Body of pancreas (tissue), 4 donors: ENCODE measurements around the gene RTP4. TPM values are rescaled to one million over a fixed set of nuclear protein-coding genes. Genes with fewer than 3 reads are reported as not detected.
A peak's percentile ranks its signal among the peaks of the same experiment; 100 is the strongest.

Experiments used
- ATAC-seq: fragments of 150-250 bp; one replicate; pipeline ENCODE4 v1.9.1; 2016
- DNase-seq, 4 donors: peaks; one replicate each; pipeline ENCODE4 v3.0.0-alpha.2; 2019
- H3K27ac ChIP-seq, 4 donors: fragments of 200-600 bp; sonication (generic); 1 replicate in 3 of 4; 2 replicates in 1 of 4; pipeline versions ENCODE4 v1.5.1 to v1.6.1; 2016 to 2019; ENCODE audit warnings: mild to moderate bottlenecking in 1 of 4, mixed read lengths in 1 of 4, moderate library complexity in 1 of 4
- H3K27me3 ChIP-seq, 2 donors: fragments of 200-600 bp; sonication (generic); one replicate each; pipeline ENCODE4 v1.6.0; 2016; ENCODE audit warnings: mild to moderate bottlenecking in 1 of 2
- H3K36me3 ChIP-seq, 2 donors: fragments of 200-600 bp; sonication (generic); replicated peaks in 1 of 2; 2 replicates each; pipeline ENCODE4 v1.5.1; 2016; ENCODE audit warnings: low read depth in 2 of 2; ENCODE audit not compliant: insufficient read depth in 1 of 2
- H3K4me1 ChIP-seq: fragments of 200-600 bp; sonication (generic); one replicate; pipeline ENCODE4 v1.6.0; 2016
- H3K4me3 ChIP-seq, 2 donors: fragments of 200-600 bp; sonication (generic); 1 replicate in 1 of 2; 2 replicates in 1 of 2; pipeline ENCODE4 v1.5.1; 2016 to 2019
- H3K9me3 ChIP-seq, 3 donors: fragments of 200-600 bp; sonication (generic); 1 replicate in 2 of 3; 2 replicates in 1 of 3; pipeline ENCODE4 v1.5.1; 2016
- CTCF ChIP-seq, 7 experiments: fragments of 450-650 bp in 4 of 7; fragments of 200-600 bp in 3 of 7; sonication (generic) in 3 of 7; IDR thresholded peaks; one replicate each; pipeline ENCODE4 v1.5.1; 2016 to 2019; ENCODE audit warnings: antibody characterized with exemption in 7 of 7
- POLR2A ChIP-seq, 3 donors: fragments of 450-650 bp; IDR thresholded peaks; one replicate each; pipeline ENCODE4 v1.6.1; 2016; ENCODE audit warnings: antibody characterized with exemption in 3 of 3, mild to moderate bottlenecking in 2 of 3
- WGBS, 2 donors: methylation state at CpG; one replicate each; pipeline ENCODE4 v1.1.5; 2017; 5-methylcytosine and 5-hydroxymethylcytosine counted together
- intact Hi-C: fragments of 100-400 bp; cut with DNase I; formaldehyde crosslinking; loops from one replicate; pipeline ENCODE4 v1.15.1; 2023
- total RNA-seq, 2 donors: library from RNA; depleted of rRNA; stranded (reverse); fragments of >200 nt; gene quantifications; one replicate each; pipeline ENCODE4 v1.1.0, GENCODE V29; 2016

The RTP4 gene
- total RNA-seq, 2 donors from 2014 or later: 2.0 to 3.6 TPM

DNA sequence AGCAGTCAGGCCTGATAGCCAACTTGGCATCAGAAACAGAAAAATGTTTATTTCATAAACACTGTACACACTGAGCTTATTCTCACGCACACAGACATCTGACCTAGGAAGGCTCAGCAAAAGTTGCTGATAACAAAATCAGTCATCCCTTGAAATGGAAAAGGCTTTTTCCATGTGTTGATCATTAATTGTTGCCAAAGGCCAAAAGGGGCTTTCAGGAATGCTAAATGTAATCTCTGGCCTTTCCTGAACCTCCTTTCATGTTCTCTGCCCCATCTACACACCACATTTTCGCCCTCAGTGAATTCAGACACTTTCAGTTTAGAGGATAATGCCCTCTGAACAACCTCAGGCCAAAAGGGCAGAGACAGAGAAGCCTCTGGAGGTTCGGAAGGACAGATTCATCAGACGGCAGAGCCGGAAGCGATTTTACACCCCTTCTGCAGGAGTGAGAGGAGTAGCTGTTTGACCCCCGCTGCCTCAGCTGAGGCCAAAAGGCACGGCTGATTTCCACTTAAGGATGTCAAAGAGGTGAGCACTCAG is 14.5 kb downstream of the RTP4 start:
- H3K27ac ChIP-seq: no peak overlapping the region
- no peaks in the 10 kb centered on the region for H3K36me3 ChIP-seq
- no peaks in the 10 kb centered on the region for H3K27me3 ChIP-seq
- intact Hi-C loops: no loop called here
- H3K9me3 ChIP-seq: no peaks in the 10 kb centered on the region
- no peak for DNase-seq
- TF ChIP-seq POLR2A (IDR thresholded peaks at IDR 0.05): no peak
- 34 to 41% methylated on average over 8 of the region's 8 CpGs for WGBS, 2 donors
- no peak overlapping the region for H3K4me3 ChIP-seq
- no peaks in the 10 kb centered on the region for H3K4me1 ChIP-seq
- peak; percentile 24 for ATAC-seq

DNA sequence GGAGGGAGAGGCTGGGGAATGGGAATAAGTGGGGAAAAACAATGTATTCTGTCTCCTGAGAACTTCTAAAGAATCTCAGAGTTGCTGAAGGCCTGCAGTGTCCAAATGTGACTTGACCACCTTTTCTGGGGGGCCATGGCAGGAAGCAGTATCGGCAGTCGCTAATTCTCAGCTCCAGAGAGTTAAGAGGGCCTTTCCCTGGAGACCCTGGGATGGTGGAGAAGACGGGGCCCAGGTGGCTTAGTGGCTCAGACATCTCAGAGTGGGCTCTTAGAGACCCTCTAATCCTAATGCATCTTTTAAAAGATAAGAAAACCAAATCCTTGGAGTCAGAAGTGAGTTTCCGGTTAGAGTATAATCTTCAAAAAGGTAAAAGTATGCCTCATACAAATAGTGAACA is 15.1 kb downstream of the RTP4 start:
- no peaks in the 10 kb centered on the region for H3K36me3 ChIP-seq
- H3K27me3 ChIP-seq: no peaks in the 10 kb centered on the region
- TF ChIP-seq POLR2A (IDR thresholded peaks at IDR 0.05): no peak
- TF ChIP-seq CTCF (IDR thresholded peaks at IDR 0.05): no peak
- no peaks in the 10 kb centered on the region for H3K9me3 ChIP-seq
- H3K27ac ChIP-seq: no peak overlapping the region
- DNase-seq (no peak), ATAC-seq (no peak)
- WGBS, 2 donors: 76 to 95% methylated on average over 4 of the region's 4 CpGs
- intact Hi-C loops: no loop called here
- no peak overlapping the region for H3K4me3 ChIP-seq
- H3K4me1 ChIP-seq: no peaks in the 10 kb centered on the region

DNA sequence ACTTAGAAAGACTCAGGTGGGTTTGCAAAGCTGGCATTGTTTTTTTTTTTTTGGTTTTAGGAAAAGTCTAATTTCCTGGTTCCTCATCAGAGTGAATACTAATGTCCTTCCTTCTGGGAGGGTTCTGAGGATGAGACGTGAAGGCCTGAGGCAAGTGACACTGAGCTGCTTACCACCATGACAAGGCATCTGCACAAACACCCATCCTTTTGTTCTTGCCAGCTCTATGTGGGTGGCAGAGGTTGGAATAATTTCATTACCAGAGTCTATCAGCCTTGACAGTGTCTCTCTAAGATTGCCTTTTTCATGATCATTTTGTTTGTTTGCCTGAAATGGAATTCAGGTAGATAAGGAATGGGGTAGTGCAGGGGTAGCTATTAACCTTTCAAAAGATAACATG is 17.1 kb downstream of the RTP4 start:
- intact Hi-C loops: no loop called here
- no peak for ATAC-seq
- 9 to 19% methylated on average over 1 of the region's 1 CpG for WGBS, 2 donors

GRCh38 chr3:187396661-187397060 is 28.5 kb downstream of the RTP4 start:
- ATAC-seq (no peak), DNase-seq (no peak)
- H3K36me3 ChIP-seq: no peaks in the 10 kb centered on the region
- intact Hi-C loops: no loop called here
- H3K4me3 ChIP-seq: no peak overlapping the region
- WGBS, 2 donors: 28 to 56% methylated on average over 1 of the region's 1 CpG
- TF ChIP-seq POLR2A (IDR thresholded peaks at IDR 0.05): no peak
- no peaks in the 10 kb centered on the region for H3K4me1 ChIP-seq
- H3K9me3 ChIP-seq: no peaks in the 10 kb centered on the region
- no peaks in the 10 kb centered on the region for H3K27me3 ChIP-seq
- H3K27ac ChIP-seq: no peak overlapping the region

More for the DNA sequence above, 17.1 kb downstream of the RTP4 start:
- Histone ChIP-seq H3K27me3 (no peaks in the 10 kb centered on the region), H3K4me1 (no peaks in the 10 kb centered on the region), H3K4me3 (no peak overlapping the region), H3K9me3 (no peaks in the 10 kb centered on the region), H3K27ac (no peak overlapping the region), H3K36me3 (no peaks in the 10 kb centered on the region)
- no peak for DNase-seq
- no peak for TF ChIP-seq CTCF (IDR thresholded peaks at IDR 0.05)
- TF ChIP-seq POLR2A (IDR thresholded peaks at IDR 0.05): no peak

DNA sequence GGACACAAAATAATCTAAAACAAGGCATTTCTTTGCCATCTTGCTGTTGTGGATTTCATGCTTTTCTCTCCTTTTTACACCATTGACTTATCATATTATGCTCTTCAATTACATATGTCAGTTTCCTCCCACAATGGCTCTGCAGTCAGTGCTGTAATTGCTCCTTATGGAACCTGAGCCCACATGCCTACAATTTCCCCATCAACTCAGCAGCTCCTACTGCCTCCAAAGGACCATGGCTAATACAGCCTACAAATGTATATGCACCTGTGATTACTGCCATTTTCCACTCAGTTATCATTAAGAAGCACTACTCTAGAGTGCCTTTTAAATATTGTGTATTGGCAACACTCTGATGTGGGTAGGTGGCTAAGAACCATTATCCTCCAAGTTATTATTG is 30.8 kb downstream of the RTP4 start:
- Histone ChIP-seq H3K9me3 (no peaks in the 10 kb centered on the region), H3K27ac (no peak overlapping the region), H3K4me1 (no peaks in the 10 kb centered on the region), H3K27me3 (no peaks in the 10 kb centered on the region), H3K36me3 (no peaks in the 10 kb centered on the region), H3K4me3 (no peak overlapping the region)
- no peak for ATAC-seq
- intact Hi-C loops: no loop called here
- DNase-seq: no peak
- no peak for TF ChIP-seq POLR2A (IDR thresholded peaks at IDR 0.05)
- TF ChIP-seq CTCF (IDR thresholded peaks at IDR 0.05): no peak

- H3K9me3 ChIP-seq: no peaks in the 10 kb centered on the region
- DNase-seq: no peak
- 49 to 51% methylated on average over 3 of the region's 3 CpGs for WGBS, 2 donors
Measured at GRCh38 chr3:187400756-187401155, 32.6 kb downstream of the RTP4 start.

More at GRCh38 chr3:187400756-187401155, 32.6 kb downstream of the RTP4 start:
- Histone ChIP-seq H3K36me3 (no peaks in the 10 kb centered on the region), H3K4me1 (no peaks in the 10 kb centered on the region), H3K4me3 (no peak overlapping the region), H3K27ac (no peak overlapping the region), H3K27me3 (no peaks in the 10 kb centered on the region)
- no peak for TF ChIP-seq CTCF (IDR thresholded peaks at IDR 0.05)
- no peak for TF ChIP-seq POLR2A (IDR thresholded peaks at IDR 0.05)
- ATAC-seq: no peak
- intact Hi-C loops: no loop called here
